HG03108 (cell line): ENCODE measurements around the gene CDK6.

Experiments used
- ATAC-seq: cut with Tn5 transposase; IDR thresholded peaks from one replicate; pipeline ENCODE4 v1.9.1; 2021; ENCODE audit warnings: moderate library complexity; ENCODE audit not compliant: unreplicated experiment

Gene CDK6

DNA sequence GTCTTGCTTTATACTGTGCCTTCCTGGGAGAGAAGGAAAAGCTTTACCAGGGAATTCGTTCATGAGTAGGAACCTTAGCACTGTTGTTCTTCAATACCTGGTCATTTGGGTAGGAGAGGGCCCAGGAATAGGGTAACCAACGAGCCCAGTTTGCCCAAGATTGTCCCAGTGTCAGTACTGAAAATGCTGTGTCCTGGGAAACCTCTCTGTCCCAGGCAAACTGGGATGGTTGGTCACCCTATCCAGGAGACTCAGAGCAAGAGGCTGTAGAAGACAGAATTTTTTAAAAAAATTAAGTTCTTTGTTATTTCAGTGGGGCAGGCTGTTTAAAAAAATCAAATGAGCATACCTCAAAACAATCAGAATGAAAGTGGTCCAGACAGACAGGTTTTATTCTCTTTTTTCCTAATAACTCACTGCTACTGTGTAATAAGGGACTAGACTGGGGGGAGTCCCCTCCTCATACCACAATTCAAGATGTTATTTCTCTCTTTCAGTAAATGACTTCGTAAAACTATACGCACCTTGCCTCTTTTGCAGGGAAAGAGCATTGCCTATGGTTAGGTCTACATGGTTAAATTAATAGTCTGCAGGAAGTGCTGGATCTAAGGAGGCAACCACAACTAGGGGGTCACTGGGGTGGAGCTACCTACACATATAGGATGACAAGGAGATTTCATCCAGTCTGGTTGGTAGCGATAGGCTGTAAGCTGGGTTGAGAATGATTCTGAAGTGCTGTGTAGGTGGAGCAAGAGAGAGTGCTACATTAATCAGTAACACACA lies 205.1 kb downstream of the CDK6 start:
- peak; percentile 57 for ATAC-seq

DNA sequence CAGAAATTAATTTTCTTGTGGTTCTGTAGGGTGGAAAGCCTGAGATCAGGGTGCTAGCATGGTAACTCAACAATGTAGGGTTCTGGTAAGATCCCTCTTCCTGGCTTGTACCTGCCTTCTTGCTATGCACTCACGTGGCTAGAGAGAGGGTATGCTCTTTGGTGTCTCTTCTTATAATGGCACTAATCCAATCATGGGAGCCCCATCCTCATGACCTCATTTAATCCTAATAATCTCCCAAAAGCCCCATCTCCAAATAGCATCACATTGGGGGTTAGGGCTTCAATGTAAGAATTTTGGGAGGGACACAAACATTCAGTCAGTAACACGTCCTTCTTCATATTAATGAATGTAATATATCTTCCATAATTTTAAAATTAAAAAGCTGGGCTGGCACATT lies 206.6 kb downstream of the CDK6 start:
- no peak for ATAC-seq

DNA sequence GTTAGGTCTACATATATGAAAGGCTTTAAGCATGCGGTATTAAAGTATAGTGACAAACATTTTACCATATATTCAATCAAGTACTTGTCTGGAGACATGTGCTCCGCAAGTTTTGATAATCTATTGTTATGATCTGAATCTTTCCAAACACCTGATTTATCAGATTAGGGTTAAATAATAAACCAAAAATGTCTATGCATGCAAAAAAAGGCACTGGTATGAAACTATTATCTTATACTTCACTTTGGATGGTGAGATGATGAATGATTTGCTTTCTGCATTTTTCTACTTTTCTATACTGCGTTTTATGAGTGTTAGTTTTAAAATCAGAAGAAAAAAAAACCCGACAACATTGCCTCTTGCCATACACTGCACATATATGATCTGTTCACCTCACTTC lies 208.4 kb downstream of the CDK6 start:
- ATAC-seq, result no peak

DNA sequence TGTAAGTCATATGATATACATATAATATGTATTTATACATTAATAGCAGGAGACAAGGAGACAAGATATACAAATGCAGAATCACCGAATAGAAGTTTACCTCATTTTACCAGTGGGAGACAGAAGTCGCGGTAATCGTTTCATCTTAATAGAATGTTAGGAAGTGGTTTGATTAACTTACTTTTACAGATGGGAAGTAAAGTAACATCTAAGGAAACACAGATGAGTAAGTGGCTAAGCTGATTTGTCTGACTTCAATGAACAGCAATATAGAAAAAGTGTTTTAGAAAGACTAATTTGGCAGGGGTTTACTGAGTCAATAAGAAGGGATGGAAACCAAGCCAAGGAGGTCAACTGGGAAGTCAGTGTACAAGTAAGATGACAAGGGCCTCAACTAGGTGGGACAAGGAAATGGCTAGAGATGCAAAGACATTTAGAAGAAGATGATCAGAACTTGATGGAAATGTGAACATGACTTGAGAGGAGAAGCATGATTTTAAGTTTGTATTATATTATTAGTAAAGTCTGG lies 210.0 kb downstream of the CDK6 start:
- no peak for ATAC-seq

DNA sequence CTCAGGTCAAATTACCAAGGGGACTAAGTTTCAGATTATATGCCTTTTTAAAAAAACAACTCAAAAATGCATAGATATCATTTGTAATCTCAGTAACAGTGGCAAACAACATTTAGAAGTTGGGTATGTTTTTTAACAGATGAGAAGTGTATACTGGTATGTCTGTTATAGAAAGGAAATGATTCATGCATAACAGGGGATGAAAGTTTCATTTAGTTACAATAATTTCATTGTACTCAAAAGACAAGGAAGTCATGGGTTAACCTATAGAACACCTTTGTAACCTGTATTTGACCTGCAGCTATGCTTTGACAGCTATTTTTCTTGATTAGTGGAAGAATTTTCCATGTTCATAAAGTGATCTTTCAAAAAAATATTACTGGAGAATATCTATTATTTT lies 210.8 kb downstream of the CDK6 start:
- ATAC-seq, result no peak

DNA sequence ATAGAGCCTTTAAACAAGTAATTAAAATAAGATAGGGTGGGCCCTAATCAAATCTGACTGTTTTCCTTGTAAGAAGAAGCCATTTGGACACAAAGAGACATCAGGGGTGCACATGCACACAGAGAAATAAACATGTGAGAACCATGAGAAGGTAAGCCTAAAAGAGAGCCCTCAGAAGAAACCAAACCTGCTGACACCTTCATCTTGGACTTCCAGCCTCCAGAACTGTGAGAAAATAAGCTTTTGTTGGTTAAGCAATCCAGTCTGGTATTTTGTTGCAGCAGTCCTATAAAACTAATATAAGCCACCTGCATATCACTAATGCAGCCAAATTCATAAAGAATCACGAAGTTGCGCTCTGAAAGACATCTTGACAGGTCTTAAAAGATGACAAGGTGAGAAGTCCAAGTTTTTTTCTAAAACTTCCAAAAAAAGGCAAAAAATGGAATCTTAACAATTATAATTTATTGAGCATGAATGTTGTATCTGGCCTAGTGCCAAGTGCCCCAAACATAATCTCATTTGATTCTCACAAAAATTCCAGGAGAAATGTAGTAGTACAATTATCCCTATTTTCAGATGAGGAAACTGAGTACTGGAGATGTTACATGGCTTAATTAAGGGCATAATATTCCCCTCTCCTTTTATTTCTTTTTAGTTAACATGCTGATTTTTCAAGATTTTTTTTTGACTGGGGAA lies 211.9 kb downstream of the CDK6 start:
- ATAC-seq, result no peak

DNA sequence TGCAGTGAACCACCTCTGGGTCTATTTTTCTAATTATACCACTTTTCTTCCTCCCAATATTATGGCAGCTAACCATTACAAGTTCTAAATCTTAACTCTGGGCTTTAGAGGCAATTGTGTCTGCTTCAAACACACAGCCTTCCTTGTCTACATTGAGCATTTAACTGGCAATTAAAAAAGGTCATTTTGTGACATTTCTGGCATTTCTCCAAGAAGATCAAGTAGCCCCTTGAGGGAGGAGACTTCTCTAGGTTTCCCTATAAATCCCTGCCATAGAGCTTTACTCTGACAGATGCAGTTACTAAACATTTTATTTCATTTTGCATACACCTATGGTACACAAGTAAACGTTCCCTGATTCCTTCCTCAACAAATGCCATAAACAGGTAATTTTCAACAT lies 212.8 kb downstream of the CDK6 start:
- ATAC-seq, result no peak

DNA sequence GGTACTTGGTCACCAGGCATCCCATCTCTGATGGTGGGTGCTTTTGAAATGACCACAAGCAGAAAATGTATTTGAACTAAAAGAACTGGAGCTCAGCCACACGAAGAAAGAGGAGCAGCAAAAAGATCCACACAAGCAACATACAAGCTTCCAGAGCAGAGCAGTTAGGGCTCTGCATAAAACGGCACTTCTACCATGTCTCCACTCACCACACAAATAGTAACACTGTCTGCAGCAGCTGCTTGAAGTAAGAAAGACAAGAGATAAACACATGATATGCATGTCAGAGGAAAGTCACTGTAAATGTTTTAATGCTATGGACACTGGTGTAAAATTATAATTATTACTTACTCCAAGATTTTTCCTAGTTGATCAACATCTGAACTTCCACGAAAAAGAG lies 213.7 kb downstream of the CDK6 start:
- peak; percentile 1 for ATAC-seq

DNA sequence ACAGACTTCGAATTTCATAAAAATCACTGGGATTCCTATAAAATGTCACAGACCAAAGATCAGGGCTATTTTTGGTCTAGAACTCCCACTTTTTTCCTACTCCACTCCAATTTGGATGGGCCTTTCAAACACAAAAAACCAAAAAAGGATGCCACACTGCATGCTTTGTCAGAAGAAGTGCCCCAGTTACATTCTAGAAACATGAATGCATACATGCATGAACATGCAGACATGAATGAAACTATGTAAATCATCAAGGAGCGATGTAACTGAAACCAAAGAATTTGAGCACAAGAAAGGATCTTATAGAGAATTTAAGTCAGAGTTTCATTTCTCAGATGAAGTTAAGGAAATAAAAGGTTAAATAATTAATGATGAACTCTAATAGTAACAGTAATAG lies 214.3 kb downstream of the CDK6 start:
- peak; percentile 47 for ATAC-seq

DNA sequence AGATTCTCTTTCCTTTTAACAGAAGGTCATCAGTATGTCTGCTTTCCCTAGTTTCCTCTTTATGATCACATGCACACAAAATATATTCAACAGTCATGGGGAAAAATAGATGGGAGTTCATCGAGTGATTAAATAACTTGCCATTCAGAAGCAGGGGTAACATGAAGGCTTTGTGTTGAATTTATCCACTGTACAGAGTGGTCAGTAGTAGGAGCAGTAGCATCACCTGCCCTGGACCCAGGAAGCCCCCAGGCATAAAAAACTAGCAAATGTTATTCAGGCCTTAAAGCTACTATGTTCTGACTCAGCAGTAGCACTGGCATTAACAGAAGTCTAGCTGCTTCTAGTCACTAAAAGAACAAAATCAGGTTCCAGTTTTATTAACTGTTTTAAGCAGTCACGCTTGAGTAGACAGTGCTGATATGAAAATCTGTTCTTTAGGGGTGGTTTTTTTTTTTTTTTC lies 214.8 kb downstream of the CDK6 start:
- ATAC-seq, result peak; percentile 33

DNA sequence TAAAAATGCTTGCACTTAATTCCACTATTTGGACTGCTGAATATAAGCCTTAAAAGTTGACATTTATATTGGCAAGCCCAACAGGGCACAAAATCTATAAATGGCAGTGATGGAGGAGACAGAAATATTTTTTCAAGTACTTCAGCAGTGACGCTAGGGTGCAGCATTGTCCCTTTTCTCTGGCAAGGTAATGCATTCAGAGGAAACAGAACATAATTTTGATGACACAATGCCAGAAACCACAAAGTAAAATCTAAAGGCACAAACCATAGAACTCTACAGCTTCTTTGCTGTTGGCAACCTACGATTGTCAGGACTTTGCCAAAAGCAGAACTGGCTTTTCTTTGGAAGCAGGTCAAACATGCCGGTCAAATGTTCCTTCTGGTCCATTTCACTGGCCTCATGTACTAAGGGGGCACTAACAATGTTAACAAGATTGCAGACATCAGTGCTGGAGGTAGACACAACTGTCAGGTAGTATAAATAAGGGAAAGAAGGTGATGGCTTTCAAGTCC lies 215.3 kb downstream of the CDK6 start:
- peak; percentile 57 for ATAC-seq

DNA sequence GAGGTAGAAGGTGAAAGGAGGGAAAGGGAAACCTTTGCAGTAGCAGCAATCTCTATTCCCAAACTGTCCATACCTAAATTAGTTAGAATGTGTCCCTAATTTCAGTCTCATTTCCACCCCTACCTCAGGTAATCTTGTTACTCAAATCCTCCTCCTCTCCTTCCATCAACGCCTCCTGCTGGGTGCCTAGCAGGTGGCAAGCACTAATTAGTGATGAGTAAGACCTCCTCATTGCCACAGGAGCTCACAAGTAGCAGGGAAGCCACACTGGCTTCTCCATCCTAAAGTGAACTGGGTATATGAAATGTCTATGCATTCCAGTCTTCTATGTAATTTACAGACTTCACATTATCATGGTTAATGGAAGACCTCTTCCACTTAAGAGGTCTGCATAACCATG lies 220.5 kb downstream of the CDK6 start:
- ATAC-seq, result no peak

DNA sequence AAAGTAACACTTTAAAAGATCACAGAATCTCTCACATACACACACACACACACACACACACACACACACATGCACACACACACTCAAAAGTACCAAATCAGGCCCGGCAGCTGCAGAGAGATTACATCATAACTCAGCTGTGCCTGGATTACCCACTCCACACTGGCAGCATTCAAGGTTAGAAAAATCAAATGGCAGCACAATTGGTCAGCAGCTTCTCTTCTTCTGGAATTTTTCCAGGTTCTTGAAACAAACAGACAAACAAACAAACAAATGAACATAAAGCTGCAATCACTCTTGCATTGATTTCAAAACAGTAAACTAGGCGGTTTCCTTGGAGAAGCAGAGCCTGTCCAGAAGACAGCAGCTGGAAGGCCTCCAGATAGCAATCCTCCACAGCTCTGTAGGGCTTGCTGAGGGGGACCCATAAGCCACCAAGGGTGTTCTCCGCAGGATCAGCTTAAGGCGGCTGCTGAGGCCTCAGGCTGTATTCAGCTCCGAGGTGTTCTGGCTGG lies 221.7 kb downstream of the CDK6 start:
- no peak for ATAC-seq

DNA sequence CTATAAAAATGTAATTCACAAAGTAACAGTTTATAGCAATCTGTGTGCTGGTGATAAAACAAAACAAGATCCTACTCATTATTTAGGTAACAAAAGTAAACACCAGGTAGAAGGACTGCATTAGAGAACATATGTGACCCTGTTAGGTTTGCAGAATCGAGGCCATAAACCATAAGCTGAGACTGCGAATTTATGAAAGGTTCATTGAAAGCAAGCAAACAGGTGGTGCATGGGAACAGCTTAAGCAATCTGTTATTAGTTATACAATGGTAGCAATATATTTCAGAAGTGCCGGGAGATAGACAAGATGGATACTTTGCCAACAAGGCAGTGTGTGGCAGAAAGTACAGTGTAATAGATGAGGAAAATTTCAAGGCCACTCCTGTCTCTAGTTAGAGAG lies 222.7 kb downstream of the CDK6 start:
- no peak for ATAC-seq

DNA sequence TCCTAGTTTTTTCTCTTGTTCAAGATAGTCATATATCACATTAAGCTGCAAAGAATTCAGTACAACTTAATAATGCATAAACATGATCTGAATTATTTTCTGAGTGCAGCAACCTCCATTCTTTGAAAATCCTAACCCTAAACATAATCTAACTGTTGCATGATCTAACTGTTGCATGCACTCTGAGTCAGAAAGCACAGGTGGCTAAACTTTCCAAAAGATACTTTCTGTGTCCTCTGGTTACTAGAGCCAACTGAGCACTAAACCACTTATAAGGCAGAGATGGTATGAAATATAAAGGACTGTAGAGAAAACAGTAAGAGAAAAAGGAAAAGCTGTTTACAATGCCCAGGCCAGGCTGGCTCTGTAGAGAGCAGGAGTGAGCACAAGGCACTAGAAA lies 223.2 kb downstream of the CDK6 start:
- no peak for ATAC-seq

DNA sequence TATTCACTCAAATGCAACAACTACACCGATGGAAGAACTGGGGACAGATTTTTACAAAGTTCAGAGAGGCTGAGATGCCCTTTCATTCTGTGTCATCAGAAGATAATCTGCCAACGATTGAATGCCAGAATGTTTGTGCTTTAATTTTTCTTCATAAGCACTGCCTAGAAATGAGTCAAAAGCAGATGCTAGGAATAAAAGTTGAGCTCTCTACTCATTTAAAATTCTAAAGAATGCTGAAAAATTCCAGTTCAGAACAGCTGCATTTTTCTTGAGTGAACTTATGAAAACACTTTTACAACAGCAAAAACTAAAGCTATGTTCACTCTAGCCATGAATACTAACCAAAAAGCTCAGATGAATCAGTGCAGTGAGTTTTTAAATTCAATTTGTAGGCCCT lies 223.9 kb downstream of the CDK6 start:
- no peak for ATAC-seq

DNA sequence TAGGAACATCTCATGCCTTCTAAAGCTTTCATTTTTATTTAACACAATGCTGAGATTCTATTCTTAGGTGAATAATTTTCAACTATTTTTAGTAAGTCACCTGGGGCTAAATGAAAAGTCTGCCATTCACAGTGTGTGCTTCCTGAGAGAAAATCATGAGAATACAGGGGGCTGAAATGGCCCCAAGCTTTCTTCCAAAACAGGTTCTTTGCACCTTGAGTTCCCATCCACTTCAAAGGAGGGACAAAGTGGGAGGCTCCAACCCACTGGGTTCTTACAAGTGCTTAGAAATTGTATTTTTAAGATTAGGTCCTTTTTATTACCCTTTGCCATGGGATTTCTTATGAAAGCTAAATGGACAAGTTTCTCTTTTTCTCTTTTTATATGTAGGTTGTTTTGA lies 224.6 kb downstream of the CDK6 start:
- no peak for ATAC-seq

DNA sequence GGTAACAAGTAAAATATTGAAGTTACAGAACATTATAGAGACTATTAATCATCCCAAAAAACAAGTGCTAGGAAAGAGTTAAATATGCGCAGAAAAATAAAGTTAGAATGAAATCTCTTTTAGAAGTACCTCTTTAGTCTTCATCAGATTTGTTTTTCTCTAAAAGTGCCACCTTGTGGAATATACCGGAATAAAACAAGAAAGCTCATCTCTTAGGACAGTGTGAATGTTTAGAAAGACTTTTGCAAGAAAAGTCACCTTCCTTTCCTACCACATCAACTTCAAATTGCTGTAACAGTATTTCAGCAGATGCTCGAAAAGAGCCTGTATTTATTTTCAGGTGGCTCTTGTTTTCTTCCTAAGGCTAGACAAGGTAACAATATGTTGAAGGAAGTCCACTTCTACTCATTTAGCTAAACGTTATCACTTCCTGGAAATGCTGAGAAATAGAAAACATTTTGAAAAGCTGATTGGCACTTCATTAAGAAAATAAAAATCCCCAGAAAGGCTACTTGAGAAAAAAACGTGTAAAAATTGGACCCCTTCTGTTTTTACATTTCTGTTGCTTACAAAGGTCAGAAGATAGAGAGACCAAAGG lies 226.4 kb downstream of the CDK6 start:
- ATAC-seq, result no peak

DNA sequence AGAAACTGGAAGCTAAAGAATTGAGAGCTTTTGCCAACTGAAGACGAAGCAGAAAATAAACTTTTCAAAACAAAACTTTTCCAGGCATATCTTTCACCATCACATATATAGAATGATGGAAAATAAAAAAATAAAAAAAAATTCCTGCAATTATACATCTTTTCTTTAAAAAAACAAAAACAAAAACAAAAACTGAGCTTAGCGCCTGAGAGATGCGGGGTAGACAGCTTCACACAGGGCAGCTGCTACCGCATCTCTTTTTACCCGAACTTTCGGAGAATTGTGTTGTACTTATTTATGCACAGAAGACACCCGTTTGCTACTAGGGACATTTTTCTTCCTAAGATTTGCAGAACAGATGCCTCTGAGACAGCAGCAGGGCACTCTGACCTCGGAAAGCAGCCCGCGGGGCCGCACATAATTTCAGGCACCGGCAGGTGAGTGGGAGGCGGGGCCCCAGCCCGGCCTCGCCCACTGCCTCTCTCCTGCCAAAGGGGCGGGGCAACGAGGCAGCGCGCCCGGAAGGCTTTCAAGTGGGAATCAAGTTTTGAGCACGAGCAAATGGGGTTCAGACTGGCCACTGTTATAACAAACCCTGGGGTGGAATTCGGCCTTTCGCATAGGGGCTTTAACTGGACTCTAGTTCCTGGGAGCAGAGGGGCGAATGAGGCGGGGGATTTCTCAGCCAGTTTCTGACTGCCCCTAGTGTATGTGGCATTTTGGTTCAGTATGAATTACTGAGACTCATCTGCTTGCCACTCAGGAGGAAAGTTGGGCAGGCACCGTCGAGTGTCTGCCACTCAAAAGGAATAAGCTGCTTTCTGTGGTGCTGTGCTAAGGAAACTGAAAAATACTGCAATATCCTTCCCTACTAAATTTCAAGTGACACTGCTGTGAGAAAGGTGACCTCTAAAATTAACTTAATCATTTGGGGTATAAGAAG lies 227.7 kb downstream of the CDK6 start:
- no peak for ATAC-seq

DNA sequence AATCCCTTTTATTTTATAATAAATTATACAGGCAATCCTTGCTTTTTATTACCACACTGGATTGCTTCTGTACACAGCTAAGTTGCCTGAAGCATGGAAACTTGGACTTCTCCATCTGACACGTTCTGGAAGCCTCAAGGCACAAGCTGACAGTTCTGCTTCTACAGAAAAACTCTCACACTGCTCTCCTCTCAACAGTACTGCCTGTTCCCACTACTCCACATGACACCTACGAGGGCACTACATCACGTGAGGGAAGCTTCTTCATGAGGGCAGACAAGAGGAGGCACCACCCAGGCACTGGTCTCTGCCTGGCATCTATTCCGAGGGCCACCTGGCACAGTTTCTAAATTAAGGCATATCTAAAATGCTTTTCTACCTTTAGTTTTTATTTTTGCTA lies 229.4 kb downstream of the CDK6 start:
- no peak for ATAC-seq
